LoVo (cell line): Measurements from ENCODE around the gene ERVMER34-1.

Source experiments
- DNase-seq: peaks from one replicate; pipeline ENCODE4 v3.0.0-alpha.2; 2016; ENCODE audit warnings: low spot score

ERVMER34-1 gene, protein sequence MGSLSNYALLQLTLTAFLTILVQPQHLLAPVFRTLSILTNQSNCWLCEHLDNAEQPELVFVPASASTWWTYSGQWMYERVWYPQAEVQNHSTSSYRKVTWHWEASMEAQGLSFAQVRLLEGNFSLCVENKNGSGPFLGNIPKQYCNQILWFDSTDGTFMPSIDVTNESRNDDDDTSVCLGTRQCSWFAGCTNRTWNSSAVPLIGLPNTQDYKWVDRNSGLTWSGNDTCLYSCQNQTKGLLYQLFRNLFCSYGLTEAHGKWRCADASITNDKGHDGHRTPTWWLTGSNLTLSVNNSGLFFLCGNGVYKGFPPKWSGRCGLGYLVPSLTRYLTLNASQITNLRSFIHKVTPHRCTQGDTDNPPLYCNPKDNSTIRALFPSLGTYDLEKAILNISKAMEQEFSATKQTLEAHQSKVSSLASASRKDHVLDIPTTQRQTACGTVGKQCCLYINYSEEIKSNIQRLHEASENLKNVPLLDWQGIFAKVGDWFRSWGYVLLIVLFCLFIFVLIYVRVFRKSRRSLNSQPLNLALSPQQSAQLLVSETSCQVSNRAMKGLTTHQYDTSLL

GRCh38 chr4:52750819-52751486 is at the start of gene ERVMER34-1:
Gene ERVMER34-1 (minus strand): TSS chr4:52751425. CDS start chr4:52745520, 5,905 bp downstream.
- DNase-seq, result no peak

DNA sequence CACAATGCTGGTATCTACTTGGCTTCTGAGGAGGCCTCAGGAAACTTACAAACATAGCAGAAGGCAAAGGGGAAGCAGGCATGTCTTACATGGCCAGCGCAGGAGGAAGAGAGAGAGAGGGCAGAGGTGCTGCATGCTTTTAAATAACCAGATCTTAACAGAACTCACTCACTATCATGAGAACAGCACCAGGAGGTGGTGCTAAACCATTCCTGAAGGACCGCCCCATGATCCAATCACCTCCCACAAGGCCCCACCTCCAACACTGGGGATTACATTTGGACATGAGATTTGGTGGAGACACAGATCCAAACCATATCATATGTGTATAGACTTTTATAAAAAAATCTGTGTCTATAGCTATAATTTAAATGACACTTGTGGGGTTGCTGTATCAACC is 48.6 kb upstream of the ERVMER34-1 start:
- no peak for DNase-seq

GRCh38 chr4:52795533-52795932 is 44.3 kb upstream of the ERVMER34-1 start:
- DNase-seq, result no peak

DNA sequence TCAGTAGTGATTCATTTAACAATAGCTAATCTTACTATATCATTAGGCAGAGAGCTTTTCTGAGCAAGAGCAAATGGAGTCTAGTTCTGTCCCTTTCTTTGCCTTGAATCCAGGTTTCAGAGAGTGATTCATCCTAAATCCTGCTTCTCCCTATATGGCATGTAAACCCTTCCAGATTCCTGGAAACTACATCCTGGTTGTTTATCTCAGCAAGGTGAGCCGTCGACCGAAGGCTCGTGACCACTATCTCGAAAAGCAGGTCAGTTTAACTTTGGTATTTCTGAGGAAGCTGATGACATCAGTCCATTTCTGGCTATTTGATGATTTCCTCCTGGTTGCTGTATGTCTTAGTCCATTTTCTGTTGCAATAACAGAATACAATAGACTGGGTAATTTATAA is 40.7 kb upstream of the ERVMER34-1 start:
- DNase-seq, result no peak

GRCh38 chr4:52789774-52790173 is 38.5 kb upstream of the ERVMER34-1 start:
- no peak for DNase-seq

- DNase-seq, result no peak
Measured at GRCh38 chr4:52788806-52789205, 37.6 kb upstream of the ERVMER34-1 start.

DNA sequence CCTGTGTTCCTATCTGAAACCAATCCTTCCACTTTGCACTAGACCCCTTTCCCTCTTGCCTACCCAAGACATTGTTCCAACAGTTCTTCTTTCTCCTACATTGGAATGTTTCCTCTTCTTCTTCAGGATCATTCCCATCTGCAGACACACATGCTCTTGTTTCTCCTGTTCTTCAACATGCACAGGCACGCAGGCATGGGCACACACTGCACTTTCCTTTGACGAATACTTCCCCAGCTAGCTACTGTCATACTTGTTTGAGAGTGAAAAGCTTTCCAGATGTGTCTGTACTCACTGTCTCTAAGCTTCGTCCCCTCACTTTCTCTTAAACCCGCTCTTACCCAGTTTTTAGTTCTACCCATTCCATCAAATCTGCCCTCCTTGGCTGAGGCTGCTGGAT is 31.8 kb upstream of the ERVMER34-1 start:
- DNase-seq, result no peak

- no peak for DNase-seq
Measured at GRCh38 chr4:52780617-52781354, 29.6 kb upstream of the ERVMER34-1 start.

DNA sequence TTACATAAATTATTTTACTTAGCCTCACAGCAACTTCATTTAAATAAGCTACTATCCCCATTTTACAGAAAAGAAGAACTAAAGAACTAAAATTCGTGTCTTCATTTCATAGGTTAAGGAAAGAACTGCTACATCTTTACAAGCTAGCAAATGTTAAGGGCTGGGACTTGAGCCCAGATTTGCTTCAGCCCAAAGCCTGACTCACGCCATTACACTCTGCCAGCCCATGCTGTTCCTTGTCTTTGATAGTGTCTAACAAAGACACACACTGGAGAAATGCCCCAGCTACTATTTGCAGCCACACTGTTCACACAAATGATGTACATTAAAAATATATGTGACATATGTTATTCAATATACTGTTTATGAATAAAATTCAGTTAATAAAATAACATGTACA is 29.0 kb upstream of the ERVMER34-1 start:
- no peak for DNase-seq

GRCh38 chr4:52760256-52760655 is 9.0 kb upstream of the ERVMER34-1 start:
- no peak for DNase-seq

DNA sequence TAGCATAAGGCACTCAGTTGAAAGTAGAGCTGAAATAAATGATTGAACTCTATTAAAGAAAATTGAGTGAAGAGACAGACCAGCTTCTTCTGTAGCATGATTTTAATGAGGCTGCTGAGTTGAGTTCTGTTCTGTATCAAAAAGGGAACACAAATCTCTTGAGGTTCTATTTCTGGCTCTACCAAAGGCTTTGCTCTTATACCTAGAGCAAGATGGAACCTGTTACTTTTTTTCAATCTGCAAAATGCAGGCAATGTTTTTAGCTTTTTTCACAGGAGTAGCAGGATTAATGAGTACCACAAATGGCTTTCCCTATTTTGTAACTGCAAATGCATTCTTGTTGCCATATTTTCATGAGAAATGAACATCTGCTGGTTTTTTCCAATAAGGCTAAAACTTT is 4.2 kb upstream of the ERVMER34-1 start:
- no peak for DNase-seq

GRCh38 chr4:52752936-52753335 is 1.7 kb upstream of the ERVMER34-1 start:
- no peak for DNase-seq

- no peak for DNase-seq
Measured at GRCh38 chr4:52751487-52751911, 274 bp upstream of the ERVMER34-1 start.

DNA sequence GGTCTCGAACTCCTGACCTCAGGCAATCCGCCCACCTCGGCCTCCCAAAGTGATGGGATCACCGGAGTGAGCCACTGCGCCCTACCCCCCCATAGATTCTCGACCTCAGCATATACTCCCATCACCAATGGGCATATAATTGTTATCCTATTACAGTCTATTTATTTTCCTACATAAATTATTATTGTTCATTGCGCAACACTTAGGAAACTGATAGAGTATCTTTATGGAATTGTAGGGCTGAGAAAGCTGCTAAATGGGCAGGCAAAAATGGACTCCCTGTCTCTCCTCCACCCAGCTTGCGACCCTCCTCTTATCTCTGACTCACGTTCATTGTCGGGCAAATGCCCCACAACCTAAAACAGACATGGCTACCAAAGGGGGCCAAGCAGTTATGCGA is 1.0 kb downstream of the ERVMER34-1 start:
- DNase-seq, result no peak

- no peak for DNase-seq
Measured at GRCh38 chr4:52748432-52748831, 2.8 kb downstream of the ERVMER34-1 start.

DNA sequence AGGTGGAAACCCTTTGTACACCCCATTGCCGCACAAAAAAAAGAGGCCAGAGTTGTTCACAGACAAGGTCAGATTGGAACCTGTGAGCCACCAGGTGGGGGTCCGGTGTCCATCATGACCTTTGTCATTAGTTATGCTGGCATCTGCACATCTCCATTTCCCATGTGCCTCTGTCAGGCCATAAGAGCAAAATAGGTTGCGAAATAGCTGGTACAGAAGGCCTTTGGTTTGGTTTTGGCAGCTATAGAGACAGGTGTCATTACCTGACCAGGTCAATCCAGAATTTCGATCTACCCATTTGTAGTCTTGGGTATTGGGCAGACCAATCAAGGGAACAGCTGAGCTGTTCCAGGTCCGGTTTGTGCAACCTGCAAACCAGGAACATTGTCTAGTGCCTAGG is 6.6 kb downstream of the ERVMER34-1 start:
- no peak for DNase-seq

DNA sequence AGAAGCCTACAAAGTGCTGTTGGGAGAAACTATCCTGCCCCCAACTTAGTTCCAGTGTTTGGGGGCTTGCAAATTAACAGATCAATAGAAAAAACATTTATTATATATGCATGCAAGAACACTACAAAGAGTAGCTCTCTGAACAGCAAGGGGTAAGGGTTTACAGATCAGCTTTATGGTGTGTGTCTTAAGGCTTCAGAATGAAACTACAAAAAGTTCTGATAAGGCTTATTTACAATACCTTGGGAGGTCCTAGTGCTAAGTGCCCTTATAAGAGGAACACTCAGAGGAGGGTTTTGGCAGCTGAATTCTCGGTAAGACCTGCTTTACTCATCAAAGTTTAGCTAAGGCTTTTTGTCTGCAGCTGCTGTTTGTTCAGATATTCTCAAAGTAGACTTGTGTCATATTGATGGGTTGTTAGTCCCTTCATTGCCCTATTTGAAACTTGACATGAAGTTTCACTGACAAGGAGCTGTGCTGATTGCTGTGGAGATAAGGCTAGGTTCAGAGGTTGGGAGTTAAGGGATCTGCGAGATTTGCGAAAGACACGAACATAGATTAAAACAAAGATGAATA is 7.7 kb downstream of the ERVMER34-1 start:
- no peak for DNase-seq

DNA sequence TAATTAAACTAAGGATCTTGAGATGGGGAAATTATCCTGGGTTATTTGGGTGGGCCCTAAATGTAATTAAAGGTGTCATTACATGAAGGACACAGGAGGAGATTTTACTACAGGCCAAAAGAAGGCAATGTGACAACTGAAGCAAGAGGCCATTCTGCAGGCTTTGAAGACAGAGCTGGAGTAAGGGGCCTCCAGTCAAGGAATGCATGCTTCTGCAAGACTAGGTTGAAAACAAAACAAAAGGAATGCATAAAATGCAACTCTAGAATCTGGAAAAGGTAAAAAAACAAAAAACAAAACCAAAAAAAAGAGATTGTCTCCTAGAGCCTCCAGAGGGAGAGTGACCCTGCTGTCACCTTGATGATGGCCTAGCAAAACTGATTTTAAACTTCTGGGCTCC is 21.6 kb downstream of the ERVMER34-1 start:
- no peak for DNase-seq

- no peak for DNase-seq
Measured at GRCh38 chr4:52728691-52729240, 22.5 kb downstream of the ERVMER34-1 start.

GRCh38 chr4:52726826-52727580 is 24.2 kb downstream of the ERVMER34-1 start:
- DNase-seq, result no peak
